Adrenal gland (tissue), 5 donors: Measurements from ENCODE around the gene SH3BP1.

Experiments used
- CTCF ChIP-seq, 6 experiments: fragments of 450-650 bp in 4 of 6; fragments of 200-600 bp in 2 of 6; sonication (generic) in 1 of 6; IDR thresholded peaks; 1 replicate in 5 of 6; 2 replicates in 1 of 6; pipeline versions ENCODE4 v1.5.1 to v1.8.0; 2016 to 2021; ENCODE audit warnings: antibody characterized with exemption in 6 of 6, mild to moderate bottlenecking in 2 of 6, moderate library complexity in 1 of 6
- POLR2A ChIP-seq, 2 donors: fragments of 450-650 bp; IDR thresholded peaks; one replicate each; pipeline ENCODE4 v1.6.1; 2017; ENCODE audit warnings: antibody characterized with exemption in 2 of 2, mild to moderate bottlenecking in 2 of 2, moderate library complexity in 1 of 2
- donor health status: DM: no; HTN: no; CAD: no.

- no peak for TF ChIP-seq CTCF (IDR thresholded peaks at IDR 0.05)
- TF ChIP-seq POLR2A (IDR thresholded peaks at IDR 0.05), result no peak
Observed at GRCh38 chr22:37701141-37701786, 61.8 kb downstream of the SH3BP1 start.
